Left ventricle myocardium inferior (tissue), 1 donor: ENCODE measurements around the gene PCBD1. TPM values are rescaled to one million over a fixed set of nuclear protein-coding genes. Genes with fewer than 3 reads are reported as not detected.

Experiments
- DNase-seq: peaks from one replicate; pipeline ENCODE4 v3.0.0-alpha.2; 2020
- H3K27ac ChIP-seq: fragments of 200-600 bp; replicated peaks from 2 replicates; pipeline ENCODE4 v1.8.0; 2021
- H3K27me3 ChIP-seq: fragments of 200-600 bp; 2 replicates; pipeline ENCODE4 v1.8.0; 2021; ENCODE audit warnings: low read depth
- H3K36me3 ChIP-seq: fragments of 200-600 bp; 2 replicates; pipeline ENCODE4 v1.8.0; 2021
- H3K4me1 ChIP-seq: fragments of 200-600 bp; 2 replicates; pipeline ENCODE4 v1.8.0; 2021
- H3K4me3 ChIP-seq: fragments of 200-600 bp; 2 replicates; pipeline ENCODE4 v1.8.0; 2021; ENCODE audit warnings: mild to moderate bottlenecking, moderate library complexity
- H3K9me3 ChIP-seq: fragments of 200-600 bp; replicated peaks from 2 replicates; pipeline ENCODE4 v1.8.0; 2021
- intact Hi-C: fragments of 100-400 bp; cut with micrococcal nuclease; formaldehyde crosslinking; loops from one replicate; pipeline ENCODE4 v1.11.0; 2022
- total RNA-seq: library from RNA; stranded (reverse); fragmentation: NEBNext Ultra II Directional; extraction: Animal tissue kit (Norgen Biotek cat#: 25700); gene quantifications from one replicate; pipeline ENCODE4 v1.2.1, GENCODE V29; 2021
- TF ChIP-seq, protein P1 (sequence below): fragments of 200-600 bp; IDR thresholded peaks from 2 replicates; pipeline ENCODE4 v1.8.0; 2021; ENCODE audit warnings: antibody characterized with exemption, mild to moderate bottlenecking, borderline replicate concordance
- donor health status: DM: no; HTN: yes; CAD: no; lungs with severe emphysema.

PCBD1 gene
- total RNA-seq, 1 donor from 2014 or later: 123 TPM

GRCh38 chr10:70896551-70896950 lies 8.2 kb upstream of the PCBD1 start:
- intact Hi-C loops: no loop called here
- peaks cover 3% of the 10 kb centered on the region for H3K4me1 ChIP-seq
- TF ChIP-seq, protein P1, sequence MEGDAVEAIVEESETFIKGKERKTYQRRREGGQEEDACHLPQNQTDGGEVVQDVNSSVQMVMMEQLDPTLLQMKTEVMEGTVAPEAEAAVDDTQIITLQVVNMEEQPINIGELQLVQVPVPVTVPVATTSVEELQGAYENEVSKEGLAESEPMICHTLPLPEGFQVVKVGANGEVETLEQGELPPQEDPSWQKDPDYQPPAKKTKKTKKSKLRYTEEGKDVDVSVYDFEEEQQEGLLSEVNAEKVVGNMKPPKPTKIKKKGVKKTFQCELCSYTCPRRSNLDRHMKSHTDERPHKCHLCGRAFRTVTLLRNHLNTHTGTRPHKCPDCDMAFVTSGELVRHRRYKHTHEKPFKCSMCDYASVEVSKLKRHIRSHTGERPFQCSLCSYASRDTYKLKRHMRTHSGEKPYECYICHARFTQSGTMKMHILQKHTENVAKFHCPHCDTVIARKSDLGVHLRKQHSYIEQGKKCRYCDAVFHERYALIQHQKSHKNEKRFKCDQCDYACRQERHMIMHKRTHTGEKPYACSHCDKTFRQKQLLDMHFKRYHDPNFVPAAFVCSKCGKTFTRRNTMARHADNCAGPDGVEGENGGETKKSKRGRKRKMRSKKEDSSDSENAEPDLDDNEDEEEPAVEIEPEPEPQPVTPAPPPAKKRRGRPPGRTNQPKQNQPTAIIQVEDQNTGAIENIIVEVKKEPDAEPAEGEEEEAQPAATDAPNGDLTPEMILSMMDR: no peak
- H3K4me3 ChIP-seq: no peak overlapping the region
- H3K36me3 ChIP-seq: no peaks in the 10 kb centered on the region
- H3K27ac ChIP-seq: no peak overlapping the region
- DNase-seq: no peak
- no peaks in the 10 kb centered on the region for H3K27me3 ChIP-seq
- H3K9me3 ChIP-seq: no peaks in the 10 kb centered on the region

DNA sequence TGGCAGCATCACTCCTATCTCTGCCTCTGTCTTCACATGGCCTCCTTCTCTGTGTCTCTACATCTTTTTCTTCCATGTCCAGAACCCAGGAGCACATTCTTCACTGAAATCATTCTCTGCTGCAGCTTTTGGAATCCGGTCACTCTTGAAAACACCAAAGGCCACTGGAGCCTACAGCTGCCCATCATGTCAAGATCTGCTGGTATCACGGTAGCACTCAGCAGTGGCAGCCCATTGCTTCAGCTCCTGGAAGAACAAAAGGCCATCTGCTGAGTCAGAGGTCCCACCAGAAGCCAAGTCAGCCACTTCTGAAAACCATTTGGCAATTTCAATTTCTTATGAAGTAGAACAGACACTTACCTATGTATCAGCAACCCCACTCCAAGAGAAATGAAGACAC lies 6.1 kb upstream of the PCBD1 start:
- H3K4me3 ChIP-seq: no peak overlapping the region
- no peaks in the 10 kb centered on the region for H3K36me3 ChIP-seq
- TF ChIP-seq, protein P1: no peak
- H3K4me1 ChIP-seq: peaks cover 17% of the 10 kb centered on the region
- no peaks in the 10 kb centered on the region for H3K9me3 ChIP-seq
- no peak for DNase-seq
- intact Hi-C loops: no loop called here
- no peak overlapping the region for H3K27ac ChIP-seq
- H3K27me3 ChIP-seq: no peaks in the 10 kb centered on the region

DNA sequence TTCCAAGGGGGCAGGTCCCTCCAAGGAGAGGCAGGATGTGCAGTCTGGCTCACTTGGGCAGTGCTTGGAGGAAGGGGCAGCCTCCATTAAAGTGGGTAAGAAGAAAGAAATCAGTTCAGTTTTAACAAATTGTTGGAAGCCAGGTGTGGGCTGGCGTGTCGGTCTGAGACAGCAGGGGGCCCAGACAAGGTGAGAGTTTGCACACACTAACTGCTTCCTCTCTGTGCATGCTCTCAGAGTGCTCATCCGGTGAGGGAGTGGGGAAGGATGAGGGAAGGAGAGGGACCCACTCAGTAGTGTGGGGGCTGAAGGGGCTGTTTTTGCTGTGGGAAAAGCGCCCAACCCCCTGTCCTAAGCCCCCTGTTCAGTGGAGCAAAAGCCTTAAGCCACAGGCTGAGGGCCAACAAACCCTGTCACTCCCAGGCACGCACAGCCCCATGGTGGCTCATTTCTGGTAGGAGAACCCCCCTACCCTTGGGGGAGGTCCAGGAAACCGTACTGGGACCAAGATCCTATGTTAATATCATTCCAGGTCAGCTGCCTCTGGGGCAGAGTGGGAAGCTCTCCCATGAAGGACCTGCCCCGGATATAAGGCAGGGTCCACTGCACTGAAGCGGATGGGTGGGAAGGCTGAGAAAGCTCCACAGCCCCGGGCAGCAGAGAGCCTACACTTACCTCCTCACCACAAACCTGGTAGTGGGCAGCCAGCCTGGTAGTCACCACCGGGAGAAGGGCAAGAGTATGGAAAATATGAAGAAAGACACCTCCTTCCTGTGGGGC lies 5.1 kb upstream of the PCBD1 start:
- Histone ChIP-seq H3K4me1 (peaks cover 27% of the 10 kb centered on the region), H3K36me3 (no peaks in the 10 kb centered on the region), H3K27ac (no peak overlapping the region), H3K27me3 (no peaks in the 10 kb centered on the region), H3K9me3 (no peaks in the 10 kb centered on the region), H3K4me3 (no peak overlapping the region)
- no peak for DNase-seq
- intact Hi-C loops: no loop called here
- TF ChIP-seq, protein P1: no peak

DNA sequence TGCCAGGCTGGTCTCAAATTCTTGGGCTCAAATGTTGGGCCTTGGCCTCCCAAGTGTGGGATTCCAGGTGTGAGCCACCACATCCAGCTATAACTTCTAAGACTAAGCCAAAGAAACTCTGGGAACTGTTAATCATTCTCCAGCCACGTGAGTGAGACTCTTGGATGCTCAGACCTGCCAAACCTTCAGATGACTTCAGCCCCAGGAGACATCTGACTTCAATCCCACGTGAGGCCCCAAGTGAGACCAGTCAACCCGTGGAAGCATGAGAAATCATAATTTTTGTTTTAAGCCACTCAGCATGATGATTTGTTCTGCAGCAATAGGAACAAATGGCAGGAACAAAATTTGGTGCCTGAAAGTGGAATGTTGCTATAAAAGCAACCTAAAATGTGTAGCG lies 4.3 kb upstream of the PCBD1 start:
- H3K4me1 ChIP-seq: peaks cover 34% of the 10 kb centered on the region
- TF ChIP-seq, protein P1: no peak

GRCh38 chr10:70891627-70892026 lies 3.3 kb upstream of the PCBD1 start:
- DNase-seq: no peak
- no peak overlapping the region for H3K4me3 ChIP-seq
- no peaks in the 10 kb centered on the region for H3K9me3 ChIP-seq
- H3K27me3 ChIP-seq: no peaks in the 10 kb centered on the region
- peak overlapping the region; percentile 82 for H3K27ac ChIP-seq
- intact Hi-C loops: no loop called here
- H3K36me3 ChIP-seq: no peaks in the 10 kb centered on the region
- peaks cover 42% of the 10 kb centered on the region for H3K4me1 ChIP-seq
- TF ChIP-seq, protein P1: no peak

More for the DNA sequence above, 4.3 kb upstream of the PCBD1 start:
- Histone ChIP-seq H3K9me3 (no peaks in the 10 kb centered on the region), H3K27me3 (no peaks in the 10 kb centered on the region), H3K4me3 (no peak overlapping the region), H3K27ac (no peak overlapping the region), H3K36me3 (no peaks in the 10 kb centered on the region)
- intact Hi-C loops: no loop called here
- DNase-seq: no peak
